ENCODE data around the gene LGALS9.

- TF ChIP-seq CTCF (IDR thresholded peaks at IDR 0.05; ENCODE audit: insufficient read depth, low read depth, low read length) (no peak), EZH2 (IDR thresholded peaks at IDR 0.05; ENCODE audit: insufficient read depth, low read length) (no peak)
Observed at GRCh38 chr17:27597188-27597580, 33.8 kb upstream of the LGALS9 start.
